Measurements from ENCODE around the gene C13orf42. TPM values are rescaled to one million over a fixed set of nuclear protein-coding genes. Genes with fewer than 3 reads are reported as not detected.

The C13orf42 gene
- total RNA-seq, 2 experiments from 2014 or later, result not detected

- CTCF ChIA-PET, result interaction anchor here (1.9 kb wide), 1 partner anchor 12 kb away, joined by 5 read pairs; no protein-coding TSS in a partner anchor
- POLR2A ChIA-PET, result no interaction called here
Measured at GRCh38 chr13:51068501-51068900, 42.6 kb downstream of the C13orf42 start.

- CTCF ChIA-PET, result interaction anchor here (0.9 to 1.9 kb wide), 2 partner anchors 11 to 163 kb away, joined by 3 to 5 read pairs; no protein-coding TSS in a partner anchor
- POLR2A ChIA-PET, result no interaction called here
Measured at GRCh38 chr13:51067706-51068105, 43.4 kb downstream of the C13orf42 start.

GRCh38 chr13:51067210-51067701, 43.8 kb downstream of the C13orf42 start:
- CTCF ChIA-PET, result interaction anchor here (0.9 to 1.9 kb wide), 2 partner anchors 11 to 164 kb away, joined by 3 to 5 read pairs; no protein-coding TSS in a partner anchor
- POLR2A ChIA-PET, result no interaction called here

GRCh38 chr13:51066091-51066831, 44.8 kb downstream of the C13orf42 start:
- ChIA-PET POLR2A (no interaction called here), CTCF (no interaction called here)

GRCh38 chr13:51065372-51066090, 45.5 kb downstream of the C13orf42 start:
- ChIA-PET CTCF (no interaction called here), POLR2A (no interaction called here)

- CTCF ChIA-PET, result no interaction called here
- POLR2A ChIA-PET, result no interaction called here
Measured at GRCh38 chr13:51064753-51065152, 46.3 kb downstream of the C13orf42 start.

GRCh38 chr13:51063909-51064308, 47.2 kb downstream of the C13orf42 start:
- POLR2A ChIA-PET, result no interaction called here

GRCh38 chr13:51058461-51059167, 52.5 kb downstream of the C13orf42 start:
- ChIA-PET POLR2A (no interaction called here), CTCF (no interaction called here)

More at GRCh38 chr13:51063909-51064308, 47.2 kb downstream of the C13orf42 start:
- CTCF ChIA-PET, result no interaction called here

- CTCF ChIA-PET, result interaction anchor here (0.7 to 0.9 kb wide), 2 partner anchors 14 to 662 kb away, joined by 3 read pairs; no protein-coding TSS in a partner anchor
- POLR2A ChIA-PET, result interaction anchor here (0.7 kb wide), 1 partner anchor 228 kb away, joined by 7 read pairs; no protein-coding TSS in a partner anchor
Measured at GRCh38 chr13:51057906-51058305, 53.2 kb downstream of the C13orf42 start.

GRCh38 chr13:51057001-51057400, 54.1 kb downstream of the C13orf42 start:
- CTCF ChIA-PET, result interaction anchor here (0.9 to 1.0 kb wide), 2 partner anchors 11 to 13 kb away, joined by 3 to 5 read pairs; no protein-coding TSS in a partner anchor
- POLR2A ChIA-PET, result no interaction called here

GRCh38 chr13:51052581-51052980, 58.5 kb downstream of the C13orf42 start:
- POLR2A ChIA-PET, result no interaction called here
- CTCF ChIA-PET, result no interaction called here

- ChIA-PET POLR2A (no interaction called here), CTCF (no interaction called here)
Measured at GRCh38 chr13:51050021-51050830, 60.8 kb downstream of the C13orf42 start.

GRCh38 chr13:51048616-51049015, 62.5 kb downstream of the C13orf42 start:
- POLR2A ChIA-PET, result no interaction called here
- CTCF ChIA-PET, result no interaction called here

GRCh38 chr13:51048166-51048461, 63.0 kb downstream of the C13orf42 start:
- ChIA-PET POLR2A (no interaction called here), CTCF (no interaction called here)

GRCh38 chr13:51047434-51048165, 63.5 kb downstream of the C13orf42 start:
- CTCF ChIA-PET, result no interaction called here
- POLR2A ChIA-PET, result no interaction called here

GRCh38 chr13:51045451-51045850, 65.6 kb downstream of the C13orf42 start:
- POLR2A ChIA-PET, result no interaction called here
- CTCF ChIA-PET, result no interaction called here

GRCh38 chr13:51044023-51044665, 66.9 kb downstream of the C13orf42 start:
- POLR2A ChIA-PET, result no interaction called here
- CTCF ChIA-PET, result interaction anchor here (0.9 kb wide), 1 partner anchor 13 kb away, joined by 3 read pairs; no protein-coding TSS in a partner anchor

- POLR2A ChIA-PET, result no interaction called here
- CTCF ChIA-PET, result interaction anchor here (0.9 kb wide), 1 partner anchor 14 kb away, joined by 3 read pairs; no protein-coding TSS in a partner anchor
Measured at GRCh38 chr13:51043310-51043709, 67.8 kb downstream of the C13orf42 start.
